ENCODE results near the gene PPP1R1A. TPM values are rescaled to one million over a fixed set of nuclear protein-coding genes. Genes with fewer than 3 reads are reported as not detected.

Gene PPP1R1A
- total and polyA plus RNA-seq, 2 experiments from 2014 or later, result 7.6 to 26.9 TPM

- Histone ChIP-seq H3K4me1 (ENCODE audit: insufficient read depth) (peaks cover 38% of the 10 kb centered on the region), H3K27me3 (ENCODE audit: insufficient read depth) (peaks cover 51% of the 10 kb centered on the region), H3K79me2 (replicated peaks; ENCODE audit: insufficient read depth) (no peaks in the 10 kb centered on the region), H3F3A (replicated peaks; ENCODE audit: low read depth) (no peaks in the 10 kb centered on the region), H3K4me3 (peak overlapping the region; percentile 80), H3K36me3 (ENCODE audit: insufficient read depth) (no peaks in the 10 kb centered on the region), H2AFZ (peak overlapping the region; percentile 91; the same call in 1 of the 2 replicates), H3K9me2 (ENCODE audit: insufficient read depth) (no peaks in the 10 kb centered on the region), H3K27ac (ENCODE audit: low read depth) (no peak overlapping the region), H4K20me1 (replicated peaks; ENCODE audit: insufficient read depth) (no peaks in the 10 kb centered on the region), H3K4me2 (peak overlapping the region; percentile 96)
- DNase-seq (ENCODE audit: low spot score), result no peak
- H3K4me3 Mint-ChIP-seq, result peak overlapping the region; percentile 75
- peaks cover 46% of the 10 kb centered on the region for H3K27me3 Mint-ChIP-seq (ENCODE audit: insufficient read depth, low read depth, poor library complexity)
- no peak for TF ChIP-seq JUNB (IDR thresholded peaks at IDR 0.05; ENCODE audit: unreplicated experiment)
- no peak for TF ChIP-seq CREB1 (CRISPR knock-in tag; IDR thresholded peaks at IDR 0.05; ENCODE audit: low read depth)
- TF ChIP-seq, protein P1, sequence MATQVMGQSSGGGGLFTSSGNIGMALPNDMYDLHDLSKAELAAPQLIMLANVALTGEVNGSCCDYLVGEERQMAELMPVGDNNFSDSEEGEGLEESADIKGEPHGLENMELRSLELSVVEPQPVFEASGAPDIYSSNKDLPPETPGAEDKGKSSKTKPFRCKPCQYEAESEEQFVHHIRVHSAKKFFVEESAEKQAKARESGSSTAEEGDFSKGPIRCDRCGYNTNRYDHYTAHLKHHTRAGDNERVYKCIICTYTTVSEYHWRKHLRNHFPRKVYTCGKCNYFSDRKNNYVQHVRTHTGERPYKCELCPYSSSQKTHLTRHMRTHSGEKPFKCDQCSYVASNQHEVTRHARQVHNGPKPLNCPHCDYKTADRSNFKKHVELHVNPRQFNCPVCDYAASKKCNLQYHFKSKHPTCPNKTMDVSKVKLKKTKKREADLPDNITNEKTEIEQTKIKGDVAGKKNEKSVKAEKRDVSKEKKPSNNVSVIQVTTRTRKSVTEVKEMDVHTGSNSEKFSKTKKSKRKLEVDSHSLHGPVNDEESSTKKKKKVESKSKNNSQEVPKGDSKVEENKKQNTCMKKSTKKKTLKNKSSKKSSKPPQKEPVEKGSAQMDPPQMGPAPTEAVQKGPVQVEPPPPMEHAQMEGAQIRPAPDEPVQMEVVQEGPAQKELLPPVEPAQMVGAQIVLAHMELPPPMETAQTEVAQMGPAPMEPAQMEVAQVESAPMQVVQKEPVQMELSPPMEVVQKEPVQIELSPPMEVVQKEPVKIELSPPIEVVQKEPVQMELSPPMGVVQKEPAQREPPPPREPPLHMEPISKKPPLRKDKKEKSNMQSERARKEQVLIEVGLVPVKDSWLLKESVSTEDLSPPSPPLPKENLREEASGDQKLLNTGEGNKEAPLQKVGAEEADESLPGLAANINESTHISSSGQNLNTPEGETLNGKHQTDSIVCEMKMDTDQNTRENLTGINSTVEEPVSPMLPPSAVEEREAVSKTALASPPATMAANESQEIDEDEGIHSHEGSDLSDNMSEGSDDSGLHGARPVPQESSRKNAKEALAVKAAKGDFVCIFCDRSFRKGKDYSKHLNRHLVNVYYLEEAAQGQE (IDR thresholded peaks at IDR 0.05; ENCODE audit: unreplicated experiment), result no peak
- TF ChIP-seq STAT1 (IDR thresholded peaks at IDR 0.05; ENCODE audit: unreplicated experiment), result no peak
- TF ChIP-seq, protein P2, sequence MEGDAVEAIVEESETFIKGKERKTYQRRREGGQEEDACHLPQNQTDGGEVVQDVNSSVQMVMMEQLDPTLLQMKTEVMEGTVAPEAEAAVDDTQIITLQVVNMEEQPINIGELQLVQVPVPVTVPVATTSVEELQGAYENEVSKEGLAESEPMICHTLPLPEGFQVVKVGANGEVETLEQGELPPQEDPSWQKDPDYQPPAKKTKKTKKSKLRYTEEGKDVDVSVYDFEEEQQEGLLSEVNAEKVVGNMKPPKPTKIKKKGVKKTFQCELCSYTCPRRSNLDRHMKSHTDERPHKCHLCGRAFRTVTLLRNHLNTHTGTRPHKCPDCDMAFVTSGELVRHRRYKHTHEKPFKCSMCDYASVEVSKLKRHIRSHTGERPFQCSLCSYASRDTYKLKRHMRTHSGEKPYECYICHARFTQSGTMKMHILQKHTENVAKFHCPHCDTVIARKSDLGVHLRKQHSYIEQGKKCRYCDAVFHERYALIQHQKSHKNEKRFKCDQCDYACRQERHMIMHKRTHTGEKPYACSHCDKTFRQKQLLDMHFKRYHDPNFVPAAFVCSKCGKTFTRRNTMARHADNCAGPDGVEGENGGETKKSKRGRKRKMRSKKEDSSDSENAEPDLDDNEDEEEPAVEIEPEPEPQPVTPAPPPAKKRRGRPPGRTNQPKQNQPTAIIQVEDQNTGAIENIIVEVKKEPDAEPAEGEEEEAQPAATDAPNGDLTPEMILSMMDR (conservative IDR thresholded peaks at IDR 0.05; ENCODE audit: low read depth in 2 of 2), result no peak
- TF ChIP-seq, protein P3, sequence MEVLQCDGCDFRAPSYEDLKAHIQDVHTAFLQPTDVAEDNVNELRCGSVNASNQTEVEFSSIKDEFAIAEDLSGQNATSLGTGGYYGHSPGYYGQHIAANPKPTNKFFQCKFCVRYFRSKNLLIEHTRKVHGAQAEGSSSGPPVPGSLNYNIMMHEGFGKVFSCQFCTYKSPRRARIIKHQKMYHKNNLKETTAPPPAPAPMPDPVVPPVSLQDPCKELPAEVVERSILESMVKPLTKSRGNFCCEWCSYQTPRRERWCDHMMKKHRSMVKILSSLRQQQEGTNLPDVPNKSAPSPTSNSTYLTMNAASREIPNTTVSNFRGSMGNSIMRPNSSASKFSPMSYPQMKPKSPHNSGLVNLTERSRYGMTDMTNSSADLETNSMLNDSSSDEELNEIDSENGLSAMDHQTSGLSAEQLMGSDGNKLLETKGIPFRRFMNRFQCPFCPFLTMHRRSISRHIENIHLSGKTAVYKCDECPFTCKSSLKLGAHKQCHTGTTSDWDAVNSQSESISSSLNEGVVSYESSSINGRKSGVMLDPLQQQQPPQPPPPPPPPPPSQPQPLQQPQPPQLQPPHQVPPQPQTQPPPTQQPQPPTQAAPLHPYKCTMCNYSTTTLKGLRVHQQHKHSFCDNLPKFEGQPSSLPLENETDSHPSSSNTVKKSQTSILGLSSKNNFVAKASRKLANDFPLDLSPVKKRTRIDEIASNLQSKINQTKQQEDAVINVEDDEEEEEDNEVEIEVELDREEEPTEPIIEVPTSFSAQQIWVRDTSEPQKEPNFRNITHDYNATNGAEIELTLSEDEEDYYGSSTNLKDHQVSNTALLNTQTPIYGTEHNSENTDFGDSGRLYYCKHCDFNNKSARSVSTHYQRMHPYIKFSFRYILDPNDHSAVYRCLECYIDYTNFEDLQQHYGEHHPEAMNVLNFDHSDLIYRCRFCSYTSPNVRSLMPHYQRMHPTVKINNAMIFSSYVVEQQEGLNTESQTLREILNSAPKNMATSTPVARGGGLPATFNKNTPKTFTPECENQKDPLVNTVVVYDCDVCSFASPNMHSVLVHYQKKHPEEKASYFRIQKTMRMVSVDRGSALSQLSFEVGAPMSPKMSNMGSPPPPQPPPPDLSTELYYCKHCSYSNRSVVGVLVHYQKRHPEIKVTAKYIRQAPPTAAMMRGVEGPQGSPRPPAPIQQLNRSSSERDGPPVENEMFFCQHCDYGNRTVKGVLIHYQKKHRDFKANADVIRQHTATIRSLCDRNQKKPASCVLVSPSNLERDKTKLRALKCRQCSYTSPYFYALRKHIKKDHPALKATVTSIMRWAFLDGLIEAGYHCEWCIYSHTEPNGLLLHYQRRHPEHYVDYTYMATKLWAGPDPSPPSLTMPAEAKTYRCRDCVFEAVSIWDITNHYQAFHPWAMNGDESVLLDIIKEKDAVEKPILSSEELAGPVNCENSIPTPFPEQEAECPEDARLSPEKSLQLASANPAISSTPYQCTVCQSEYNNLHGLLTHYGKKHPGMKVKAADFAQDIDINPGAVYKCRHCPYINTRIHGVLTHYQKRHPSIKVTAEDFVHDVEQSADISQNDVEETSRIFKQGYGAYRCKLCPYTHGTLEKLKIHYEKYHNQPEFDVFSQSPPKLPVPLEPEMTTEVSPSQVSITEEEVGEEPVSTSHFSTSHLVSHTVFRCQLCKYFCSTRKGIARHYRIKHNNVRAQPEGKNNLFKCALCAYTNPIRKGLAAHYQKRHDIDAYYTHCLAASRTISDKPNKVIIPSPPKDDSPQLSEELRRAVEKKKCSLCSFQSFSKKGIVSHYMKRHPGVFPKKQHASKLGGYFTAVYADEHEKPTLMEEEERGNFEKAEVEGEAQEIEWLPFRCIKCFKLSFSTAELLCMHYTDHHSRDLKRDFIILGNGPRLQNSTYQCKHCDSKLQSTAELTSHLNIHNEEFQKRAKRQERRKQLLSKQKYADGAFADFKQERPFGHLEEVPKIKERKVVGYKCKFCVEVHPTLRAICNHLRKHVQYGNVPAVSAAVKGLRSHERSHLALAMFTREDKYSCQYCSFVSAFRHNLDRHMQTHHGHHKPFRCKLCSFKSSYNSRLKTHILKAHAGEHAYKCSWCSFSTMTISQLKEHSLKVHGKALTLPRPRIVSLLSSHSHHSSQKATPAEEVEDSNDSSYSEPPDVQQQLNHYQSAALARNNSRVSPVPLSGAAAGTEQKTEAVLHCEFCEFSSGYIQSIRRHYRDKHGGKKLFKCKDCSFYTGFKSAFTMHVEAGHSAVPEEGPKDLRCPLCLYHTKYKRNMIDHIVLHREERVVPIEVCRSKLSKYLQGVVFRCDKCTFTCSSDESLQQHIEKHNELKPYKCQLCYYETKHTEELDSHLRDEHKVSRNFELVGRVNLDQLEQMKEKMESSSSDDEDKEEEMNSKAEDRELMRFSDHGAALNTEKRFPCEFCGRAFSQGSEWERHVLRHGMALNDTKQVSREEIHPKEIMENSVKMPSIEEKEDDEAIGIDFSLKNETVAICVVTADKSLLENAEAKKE (CRISPR knock-in tag; IDR thresholded peaks at IDR 0.05), result no peak
- no peaks in the 10 kb centered on the region; the same call in 2 of the 3 replicates for H3K36me3 Mint-ChIP-seq (ENCODE audit: low read depth)
- H3K9me3 Mint-ChIP-seq, result no peaks in the 10 kb centered on the region
- ATAC-seq, result peak; percentile 20
- peaks cover 65% of the 10 kb centered on the region for H3K4me1 Mint-ChIP-seq
- no peak overlapping the region for H3K27ac Mint-ChIP-seq
Measured at GRCh38 chr12:54587315-54587873, 1.1 kb downstream of the PPP1R1A start.
